Measurements from ENCODE around the gene CYP2U1.
A peak's percentile ranks its signal among the peaks of the same experiment; 100 is the strongest.
"Not testable (repeated sequence)": the region's sequence is repeated elsewhere in the genome, so short reads cannot be mapped to it uniquely, and the experiment has no call there.

Gene CYP2U1

DNA sequence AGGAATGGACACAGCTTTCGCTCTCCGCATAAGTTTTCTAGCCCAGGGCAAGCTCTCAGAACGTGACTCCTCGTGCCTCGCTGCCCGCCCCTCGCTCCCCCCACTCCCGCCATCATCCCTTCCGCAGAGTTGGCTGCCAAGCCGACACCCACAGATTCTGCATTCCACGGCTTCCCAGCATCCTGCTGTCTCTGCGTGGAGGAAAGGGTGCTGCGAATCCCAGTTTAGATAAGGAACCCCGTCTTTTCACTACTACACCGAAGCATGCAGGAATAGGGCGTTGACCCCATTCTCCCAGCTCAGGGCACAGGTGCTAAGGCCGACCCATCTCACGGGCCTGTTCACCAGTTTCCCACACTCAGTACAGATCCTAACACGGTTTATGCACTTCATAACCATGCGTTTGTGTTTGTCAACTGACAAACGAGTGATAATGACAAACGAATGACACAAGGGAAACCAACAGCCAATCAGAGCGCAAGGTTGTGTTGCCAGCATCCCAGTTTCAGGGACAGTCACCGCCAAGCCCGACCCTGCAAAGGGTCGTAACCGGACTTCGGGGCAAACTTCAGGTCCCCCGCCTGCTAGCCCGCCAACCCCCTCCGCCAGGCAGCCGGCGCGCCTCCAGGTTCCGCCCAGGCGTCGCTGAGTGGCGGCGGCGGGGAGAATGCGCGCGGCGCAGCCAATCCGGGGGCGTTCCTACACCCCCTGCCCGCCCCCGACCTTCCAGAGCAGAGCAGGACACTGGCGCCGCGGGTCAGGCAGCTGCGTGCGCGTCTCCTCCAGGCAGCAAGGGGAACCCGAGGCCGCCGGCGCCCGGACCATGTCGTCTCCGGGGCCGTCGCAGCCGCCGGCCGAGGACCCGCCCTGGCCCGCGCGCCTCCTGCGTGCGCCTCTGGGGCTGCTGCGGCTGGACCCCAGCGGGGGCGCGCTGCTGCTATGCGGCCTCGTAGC is at the start of gene CYP2U1:
CYP2U1 (plus strand) TSS at position 729 of the 954 bp plus-strand sequence; CDS start at position 824, 95 bp downstream.
- peak; percentile 4 for DNase-seq

DNA sequence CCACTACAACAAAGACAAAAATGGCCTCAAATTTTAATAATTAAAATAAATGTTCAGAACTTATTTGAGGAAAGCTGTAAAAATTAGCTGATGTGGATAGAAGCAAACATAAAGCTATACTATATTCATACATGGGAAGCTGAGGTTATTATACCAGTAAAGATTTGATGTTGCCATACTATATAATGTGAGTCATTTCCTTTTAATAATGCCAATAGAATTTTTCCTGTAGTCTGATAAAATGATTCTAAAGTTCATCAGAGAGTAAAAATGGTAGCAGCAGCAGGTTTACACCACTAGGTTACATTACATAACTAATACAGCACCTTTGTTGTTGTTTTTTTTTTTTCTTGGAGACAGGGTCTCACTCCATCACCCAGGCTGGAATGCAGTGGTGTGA is 45.5 kb upstream of the CYP2U1 start:
- DNase-seq = no peak

DNA sequence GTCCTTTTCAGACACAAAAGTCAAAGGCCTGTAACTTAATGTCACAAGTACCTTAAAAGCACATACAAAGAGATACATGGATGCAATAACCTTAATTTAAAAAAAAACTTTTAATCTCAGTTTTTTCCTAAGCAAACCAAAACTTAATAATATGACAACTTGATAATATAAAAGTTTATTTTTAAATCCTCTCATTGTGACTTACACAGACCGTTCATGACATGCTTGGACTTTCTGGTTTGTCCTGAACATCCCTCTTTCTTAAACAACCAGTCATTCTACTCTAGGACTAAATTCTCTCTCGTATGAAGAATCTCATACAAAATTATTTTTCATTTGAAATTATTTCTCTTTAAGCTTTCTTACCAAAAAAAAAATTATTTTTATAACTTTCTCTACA is 43.1 kb upstream of the CYP2U1 start:
- DNase-seq = no peak

DNA sequence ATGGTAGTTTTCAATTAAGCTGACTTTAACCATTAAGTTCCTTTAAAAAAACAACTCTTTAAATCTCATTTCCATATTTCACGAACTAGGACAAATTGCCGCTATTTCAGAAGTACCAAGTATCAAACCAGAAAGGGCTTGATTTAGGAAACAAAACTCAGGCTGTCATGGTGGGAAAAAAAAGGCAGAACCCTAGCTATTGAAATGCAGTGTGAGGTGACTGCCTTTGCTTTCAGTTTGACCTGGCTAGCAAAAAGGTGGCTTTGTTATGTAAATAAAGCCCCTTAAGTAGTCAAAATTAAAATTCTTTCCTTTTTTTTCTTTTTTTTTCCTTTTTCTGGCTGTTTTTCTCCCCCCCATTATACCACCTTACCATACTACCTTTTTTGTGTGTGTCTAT is 40.6 kb upstream of the CYP2U1 start:
- DNase-seq = no peak

DNA sequence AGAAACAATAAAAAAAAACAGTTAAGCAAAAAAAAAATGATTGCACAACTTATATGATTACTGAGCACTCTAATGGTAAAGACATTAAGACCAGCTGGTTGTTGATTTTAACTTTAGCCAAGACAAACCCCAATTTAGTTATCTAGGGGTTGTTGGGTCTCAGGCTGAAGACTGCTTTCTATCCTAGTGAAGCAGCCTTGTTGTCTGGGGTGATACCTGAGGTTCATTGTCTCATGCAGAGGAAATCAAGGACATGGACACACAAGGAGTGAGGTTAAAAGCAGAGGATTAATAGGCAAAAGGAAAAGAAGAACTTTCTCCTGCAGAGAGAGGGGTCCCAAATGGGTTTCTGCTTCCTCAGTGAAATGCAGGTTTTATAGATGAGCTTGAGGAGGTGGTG is 40.0 kb upstream of the CYP2U1 start:
- no peak for DNase-seq

DNA sequence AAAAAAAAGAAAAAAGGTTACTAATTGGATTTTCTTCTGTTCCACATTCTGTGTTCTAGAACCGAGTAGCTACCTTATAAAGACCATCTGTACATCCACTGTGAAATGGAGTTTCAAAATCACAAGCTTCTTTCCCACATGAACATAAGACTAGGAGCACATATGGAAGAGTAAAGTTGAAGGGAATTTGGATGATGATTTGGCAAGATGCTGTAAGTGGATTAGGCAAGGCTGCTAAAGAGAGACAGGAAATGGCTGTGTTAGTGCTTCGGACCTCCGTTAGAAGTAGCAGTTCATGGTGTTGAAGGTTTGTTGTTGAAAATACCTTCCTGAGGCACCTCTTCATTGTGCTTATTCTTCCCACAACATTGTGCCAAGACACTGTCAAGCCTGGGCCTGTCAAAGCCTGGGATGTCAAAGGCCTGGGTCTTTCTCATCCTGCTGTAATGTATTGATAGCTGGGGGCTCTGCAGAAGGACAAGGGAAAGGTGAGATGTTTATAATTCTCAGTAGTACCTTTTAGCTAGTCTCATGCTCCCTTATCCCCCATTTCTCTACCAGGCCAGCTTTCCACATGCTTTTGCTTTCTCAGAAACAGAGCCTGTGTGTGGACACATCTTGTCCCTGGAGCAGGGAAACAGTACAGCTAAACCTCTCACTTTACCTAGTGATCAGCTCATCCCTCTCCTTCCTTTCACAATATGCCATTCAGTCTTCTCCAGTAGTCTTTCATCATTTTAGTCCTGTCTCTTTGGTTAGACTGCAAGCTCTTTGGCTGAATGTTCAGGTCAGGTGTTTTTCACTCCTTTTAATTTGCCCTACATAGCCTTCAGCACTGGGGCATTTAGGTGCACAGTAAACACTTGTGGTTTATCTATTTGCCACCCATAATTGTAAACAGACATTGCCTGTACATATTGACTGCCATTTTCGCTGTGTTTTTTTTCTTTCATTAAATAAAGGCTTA is 37.9 kb upstream of the CYP2U1 start:
- no peak for DNase-seq

DNA sequence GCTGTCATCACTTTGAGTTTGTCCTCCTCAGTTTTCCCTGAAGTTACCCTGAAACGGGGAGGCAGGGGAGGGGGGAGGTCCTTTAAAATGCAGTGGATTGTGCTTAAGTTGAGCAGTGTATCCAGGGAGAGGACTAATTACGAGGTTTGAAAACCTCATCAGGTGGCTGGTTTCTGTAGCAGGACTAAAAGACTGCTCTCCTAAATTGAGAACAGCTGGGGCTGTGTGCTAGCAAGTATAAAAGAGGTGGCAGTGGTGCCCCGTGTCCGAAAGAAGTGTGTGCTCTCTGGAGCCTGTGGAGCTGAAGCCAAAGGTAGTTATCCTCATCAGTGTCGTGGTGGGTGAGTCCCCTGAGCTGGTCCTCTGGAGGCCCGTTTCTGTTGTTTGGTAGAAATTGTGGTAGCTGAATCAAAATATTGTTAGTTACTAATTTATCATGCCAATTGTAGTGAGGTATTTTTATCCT is 37.2 kb upstream of the CYP2U1 start:
- DNase-seq = no peak

DNA sequence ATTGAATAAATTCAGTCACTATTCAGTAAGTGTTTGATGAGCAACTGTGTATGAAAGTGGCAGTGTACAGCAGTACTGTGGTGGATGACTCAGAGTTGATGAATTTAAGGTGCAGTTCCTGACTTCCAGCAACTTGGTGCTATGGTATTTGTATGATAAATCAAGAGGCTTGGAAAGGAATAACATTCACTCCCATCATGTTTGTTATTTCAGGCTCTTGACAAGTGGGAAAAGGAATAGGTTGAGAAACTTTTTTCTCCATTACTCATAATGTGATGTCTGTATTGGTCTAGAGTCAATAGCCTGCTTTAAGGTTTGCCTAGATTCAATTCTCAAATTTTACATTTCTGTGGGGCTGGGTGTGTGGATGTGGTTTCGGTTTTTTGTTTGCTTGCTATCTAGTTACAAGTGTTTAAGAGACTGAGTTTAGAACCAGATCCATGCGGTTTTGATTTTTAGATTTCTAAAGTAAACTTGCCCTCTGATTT is 35.1 kb upstream of the CYP2U1 start:
- no peak for DNase-seq

DNA sequence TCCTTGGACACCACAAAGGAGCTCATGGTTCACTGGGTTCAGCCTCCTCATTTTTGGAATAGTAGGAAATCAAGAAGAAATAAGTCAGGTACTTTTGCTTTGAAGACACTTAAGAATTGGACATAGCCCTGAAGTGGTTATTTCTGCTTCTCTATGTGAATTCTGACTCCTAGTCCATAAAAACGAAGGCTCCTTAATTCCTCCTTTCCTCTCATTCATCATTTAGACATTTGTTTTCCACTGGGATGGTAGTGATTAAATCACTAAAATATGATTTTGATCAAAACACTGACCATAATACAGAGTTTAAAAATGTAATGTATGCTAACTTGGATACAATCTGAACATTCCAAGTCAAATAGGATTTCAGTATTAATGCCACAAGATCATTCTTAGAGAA is 34.7 kb upstream of the CYP2U1 start:
- DNase-seq = no peak

DNA sequence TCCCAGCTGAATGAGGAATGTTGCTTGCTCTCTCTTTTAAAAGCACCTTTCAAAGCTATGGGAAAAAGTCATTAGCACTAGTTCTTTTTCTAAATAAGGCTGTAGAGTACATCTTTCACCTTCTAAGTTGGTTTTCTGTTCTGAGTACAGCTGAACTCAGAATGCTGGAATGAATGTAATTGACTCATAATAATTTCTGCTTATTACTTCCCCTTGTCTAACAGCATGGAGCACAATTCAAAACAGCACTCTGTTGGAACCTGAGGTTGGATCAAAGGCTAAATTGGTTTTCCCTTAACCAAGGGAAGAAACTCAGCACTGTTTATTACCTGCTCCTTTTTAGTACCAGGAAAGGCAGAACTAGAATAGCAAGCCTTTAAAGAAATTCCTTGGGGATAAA is 33.5 kb upstream of the CYP2U1 start:
- no peak for DNase-seq

DNA sequence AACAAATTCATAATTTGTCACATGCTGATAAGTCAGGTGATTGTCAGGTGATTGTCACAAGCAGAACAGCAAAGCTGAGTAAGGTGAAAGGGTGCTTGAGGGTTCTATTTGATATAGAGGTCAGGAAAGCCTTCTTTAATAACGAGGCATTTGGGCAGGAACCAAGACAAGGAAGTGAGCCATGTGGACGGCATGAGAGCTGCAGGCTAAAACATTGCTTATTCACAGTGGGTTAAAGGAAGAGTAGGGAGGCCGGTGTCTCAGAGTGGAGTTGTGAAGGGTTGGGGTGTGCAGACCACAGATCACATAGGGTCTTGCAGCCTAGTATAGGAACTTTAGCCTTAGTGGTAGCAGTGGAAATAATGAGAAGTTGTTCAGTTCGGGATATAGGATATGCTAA is 31.3 kb upstream of the CYP2U1 start:
- no peak for DNase-seq

DNA sequence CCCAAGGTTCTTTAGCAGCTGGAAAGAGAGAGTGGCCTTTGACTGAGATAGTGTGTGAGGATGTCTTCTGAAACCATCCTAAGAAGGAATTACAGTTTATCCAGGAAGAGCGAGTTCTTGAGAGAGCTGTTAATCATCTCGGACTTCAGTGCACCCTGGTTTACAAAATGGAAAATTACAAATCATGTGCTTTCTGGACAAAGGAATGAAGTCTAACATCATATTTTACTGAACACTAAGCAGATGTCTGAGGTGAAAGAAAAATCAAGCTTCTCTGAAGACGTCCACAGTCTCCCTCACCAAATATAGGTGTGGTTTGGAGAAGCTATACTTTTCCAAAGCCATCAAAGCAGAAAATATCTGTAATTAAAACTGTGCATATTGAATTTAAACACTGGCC is 30.8 kb upstream of the CYP2U1 start:
- DNase-seq = no peak

DNA sequence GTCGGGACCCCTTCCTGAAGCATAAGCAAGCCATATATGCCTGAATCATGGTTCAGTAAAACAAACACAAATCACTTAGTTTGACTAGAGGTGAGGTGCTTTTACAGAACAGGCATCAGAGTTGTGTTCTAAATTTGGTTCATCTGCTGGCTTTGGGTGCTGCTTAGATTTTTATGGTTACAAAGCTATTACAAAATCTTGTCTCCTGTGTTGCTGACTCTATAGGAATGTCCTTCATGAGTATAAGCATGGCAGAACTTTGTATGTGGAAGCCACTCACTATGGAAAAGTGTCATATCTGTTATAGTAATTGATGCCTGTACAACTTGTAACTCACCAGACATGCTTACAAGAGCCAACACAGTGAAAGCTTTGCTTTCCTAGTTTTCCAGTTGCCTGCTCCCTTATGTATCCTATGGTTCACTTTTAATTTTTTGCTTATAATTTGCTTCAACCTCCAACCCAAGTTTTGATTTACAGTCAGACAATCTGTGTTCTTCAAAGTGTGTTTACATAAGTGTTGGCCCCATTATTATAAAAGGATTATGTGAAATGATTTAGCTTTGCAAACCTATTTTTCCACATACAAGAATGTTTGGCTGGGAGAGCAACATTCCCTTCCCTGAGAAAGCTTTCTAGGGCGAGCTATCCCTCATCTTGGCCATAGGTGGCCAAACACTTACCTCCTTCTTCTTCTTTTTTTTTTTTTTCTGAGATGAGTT is 30.0 kb upstream of the CYP2U1 start:
- no peak for DNase-seq

DNA sequence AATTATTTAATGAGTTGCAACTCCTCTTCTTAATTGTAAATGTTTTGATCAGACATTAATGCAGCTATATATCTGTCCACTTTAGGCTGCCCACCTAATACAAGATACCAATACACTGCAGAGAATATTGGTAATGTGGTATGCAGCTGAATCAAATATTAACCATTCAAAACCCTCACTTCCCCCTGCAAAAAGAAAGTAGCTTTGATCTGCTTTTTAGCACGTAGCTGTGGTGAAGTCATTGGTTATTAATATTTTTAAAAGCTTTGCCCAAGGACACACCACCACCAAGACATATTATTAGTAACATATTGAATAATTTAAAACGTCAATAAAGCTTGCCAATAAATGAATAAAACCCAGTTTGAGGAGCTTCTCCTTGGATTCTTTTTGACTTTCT is 28.6 kb upstream of the CYP2U1 start:
- DNase-seq = no peak

DNA sequence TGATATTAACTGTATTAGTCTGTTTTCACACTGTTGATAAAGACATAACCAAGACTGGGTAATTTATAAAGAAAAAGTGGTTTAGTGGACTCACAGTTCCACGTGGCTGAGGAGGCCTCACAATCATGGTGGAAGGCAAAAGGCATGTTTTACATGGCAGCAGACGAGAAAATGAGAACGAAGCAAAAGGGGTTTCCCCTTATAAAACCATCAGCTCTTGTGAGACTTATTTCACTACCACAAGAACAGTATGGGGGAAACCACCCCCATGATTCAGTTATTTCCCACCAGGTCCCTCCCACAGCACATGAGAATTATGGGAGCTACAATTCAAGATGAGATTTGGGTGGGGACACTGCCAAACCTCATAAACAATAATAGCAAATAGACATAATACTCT is 26.3 kb upstream of the CYP2U1 start:
- not testable (repeated sequence) for DNase-seq

DNA sequence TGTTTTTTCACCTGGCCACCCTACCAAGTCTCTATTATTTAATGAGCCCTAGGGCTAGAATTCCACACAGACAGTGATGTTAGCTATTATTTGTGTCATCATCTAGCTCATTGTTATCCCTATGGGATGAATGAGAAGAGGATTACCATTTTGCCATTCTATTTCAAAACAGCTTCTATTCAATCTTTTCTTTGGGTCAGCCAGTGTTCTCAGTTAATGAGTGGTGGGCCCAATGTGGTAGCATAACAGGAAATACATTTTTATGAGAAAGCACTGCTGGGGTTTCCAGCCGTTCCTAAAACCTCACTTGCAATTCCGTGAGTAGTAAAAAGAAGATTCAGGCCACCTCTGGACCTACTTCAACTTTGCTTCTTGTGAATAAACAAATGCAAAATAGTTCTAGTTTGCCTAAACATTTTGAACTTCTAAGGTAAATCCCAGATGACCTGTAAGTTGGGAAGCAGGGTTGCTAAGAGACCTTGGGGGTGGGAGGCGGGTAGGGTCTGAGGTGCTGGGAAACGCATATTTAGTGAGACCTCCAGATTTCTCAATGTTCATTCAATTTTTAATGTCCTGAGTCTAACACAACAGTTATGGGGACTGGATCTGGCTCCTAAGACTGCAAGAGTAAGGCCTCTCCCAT is 24.8 kb upstream of the CYP2U1 start:
- no peak for DNase-seq

DNA sequence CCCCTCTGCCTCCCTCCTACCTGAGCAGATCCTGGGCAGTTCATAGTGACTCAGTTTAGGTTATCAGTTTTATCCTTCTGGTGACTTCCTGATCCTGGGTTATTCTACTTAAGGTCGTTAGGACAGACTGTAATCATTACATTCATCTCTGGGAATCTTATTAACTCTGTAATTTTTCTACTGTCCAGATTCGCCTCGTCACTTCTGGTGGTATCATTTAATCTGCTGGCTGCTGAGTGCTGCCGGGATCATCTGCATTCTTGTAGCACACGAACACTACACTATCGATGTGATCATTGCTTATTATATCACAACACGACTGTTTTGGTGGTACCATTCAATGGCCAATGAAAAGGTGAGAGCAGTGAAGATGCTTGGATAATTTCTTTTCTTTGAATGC is 23.0 kb upstream of the CYP2U1 start:
- no peak for DNase-seq

DNA sequence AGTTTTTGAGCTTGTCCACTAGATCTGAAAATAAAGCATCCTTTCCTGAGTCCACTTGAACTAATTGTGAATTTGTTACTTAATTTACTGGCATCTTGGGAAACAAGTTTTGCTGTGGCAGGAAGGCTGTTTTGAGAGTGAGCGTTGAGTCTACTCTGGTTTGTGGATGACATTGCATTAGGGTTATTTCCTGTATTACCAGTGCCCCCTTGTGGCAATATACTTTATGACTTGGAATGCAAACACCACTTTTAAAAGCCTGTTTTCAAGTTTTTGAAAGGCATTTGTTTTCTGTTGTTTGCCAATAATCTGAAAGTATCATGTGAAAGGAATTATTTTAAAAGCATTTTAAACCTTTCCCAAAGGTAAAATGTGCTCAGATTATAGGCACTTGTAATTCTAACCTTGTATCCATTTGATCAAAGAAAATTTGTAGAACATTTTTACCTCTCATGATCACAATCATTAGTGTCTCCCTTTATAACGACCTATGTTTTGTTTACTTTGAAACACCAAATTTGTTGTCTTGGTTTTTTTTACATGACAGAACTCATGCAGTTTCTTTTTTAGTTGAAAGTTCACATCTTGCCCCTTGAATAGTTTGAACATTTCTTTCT is 18.0 kb upstream of the CYP2U1 start:
- DNase-seq = no peak

DNA sequence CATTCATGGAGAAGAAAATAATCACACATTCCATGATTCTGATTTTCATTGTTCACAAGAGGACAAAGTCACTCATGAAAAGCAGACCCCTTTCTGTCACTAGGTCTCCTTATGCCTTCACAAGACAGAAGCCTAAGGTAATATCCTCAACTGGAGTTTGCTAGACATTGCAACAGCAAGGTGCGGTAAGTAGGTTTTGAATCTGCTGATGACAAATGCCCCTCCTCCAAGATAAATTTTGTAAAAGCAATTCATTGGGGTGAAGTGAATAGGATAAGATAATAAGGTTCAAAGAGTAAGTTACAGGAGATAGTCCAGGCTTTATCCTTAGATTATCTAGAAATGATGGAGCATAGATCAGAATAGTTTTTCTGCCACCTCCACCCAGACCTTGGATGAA is 16.1 kb upstream of the CYP2U1 start:
- DNase-seq = no peak

DNA sequence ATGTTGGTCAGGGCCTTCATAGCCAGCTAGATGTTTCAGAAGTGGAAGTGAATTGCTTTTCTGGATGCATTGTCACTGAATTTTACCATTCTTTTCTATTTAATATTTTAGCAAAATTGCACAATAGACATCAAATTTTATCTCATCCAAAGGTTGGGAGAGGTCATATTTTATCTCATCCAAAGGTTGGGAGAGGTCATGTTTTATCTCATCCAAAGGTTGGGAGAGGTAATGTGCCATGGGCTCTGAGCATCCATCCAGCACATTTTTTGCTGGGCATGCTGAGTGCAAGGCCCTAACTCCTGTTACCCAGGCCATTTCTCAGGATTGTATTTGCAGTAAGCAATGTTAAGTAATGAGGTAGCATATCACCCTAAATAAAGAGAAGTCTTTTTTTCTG is 14.7 kb upstream of the CYP2U1 start:
- no peak for DNase-seq

DNA sequence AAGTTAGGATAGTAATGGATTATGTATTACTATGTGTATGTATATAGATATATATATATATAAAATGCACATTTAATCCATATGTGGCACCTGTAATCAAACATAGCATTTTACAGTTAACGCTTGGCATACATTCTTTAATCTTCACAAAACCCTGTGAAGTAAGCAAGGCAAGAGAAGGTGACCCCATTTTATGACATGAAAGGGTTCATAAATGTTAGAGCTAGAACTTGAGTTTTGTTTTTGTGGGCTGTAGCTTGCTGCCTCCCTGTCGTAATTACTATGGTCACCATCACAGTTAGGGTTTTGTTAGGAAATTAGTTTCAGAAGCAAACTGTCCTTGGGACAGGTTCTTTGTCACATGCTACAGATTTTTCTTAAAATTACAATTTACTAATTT is 13.8 kb upstream of the CYP2U1 start:
- no peak for DNase-seq

All from GOT3 (cell line).